Right lobe of liver (tissue), 4 donors: ENCODE data around the gene NEK1.

Experiments used
- POLR2A ChIP-seq: fragments of 450-650 bp; IDR thresholded peaks from one replicate; pipeline ENCODE4 v1.6.1; 2017; ENCODE audit warnings: antibody characterized with exemption, mild to moderate bottlenecking
- TF ChIP-seq, protein P1 (sequence below), 4 donors: fragments of 200-600 bp in 3 of 4; fragments of 450-650 bp in 1 of 4; IDR thresholded peaks; one replicate each; pipeline versions ENCODE4 v1.5.1 to v1.8.0; 2016 to 2022; ENCODE audit warnings: antibody characterized with exemption in 4 of 4, mild to moderate bottlenecking in 2 of 4
- donor health status: DM: no; HTN: no; CAD: no.
- donor health status: DM: no; HTN: no; CAD: no.
- donor health status: DM: no; HTN: yes; CAD: no.

DNA sequence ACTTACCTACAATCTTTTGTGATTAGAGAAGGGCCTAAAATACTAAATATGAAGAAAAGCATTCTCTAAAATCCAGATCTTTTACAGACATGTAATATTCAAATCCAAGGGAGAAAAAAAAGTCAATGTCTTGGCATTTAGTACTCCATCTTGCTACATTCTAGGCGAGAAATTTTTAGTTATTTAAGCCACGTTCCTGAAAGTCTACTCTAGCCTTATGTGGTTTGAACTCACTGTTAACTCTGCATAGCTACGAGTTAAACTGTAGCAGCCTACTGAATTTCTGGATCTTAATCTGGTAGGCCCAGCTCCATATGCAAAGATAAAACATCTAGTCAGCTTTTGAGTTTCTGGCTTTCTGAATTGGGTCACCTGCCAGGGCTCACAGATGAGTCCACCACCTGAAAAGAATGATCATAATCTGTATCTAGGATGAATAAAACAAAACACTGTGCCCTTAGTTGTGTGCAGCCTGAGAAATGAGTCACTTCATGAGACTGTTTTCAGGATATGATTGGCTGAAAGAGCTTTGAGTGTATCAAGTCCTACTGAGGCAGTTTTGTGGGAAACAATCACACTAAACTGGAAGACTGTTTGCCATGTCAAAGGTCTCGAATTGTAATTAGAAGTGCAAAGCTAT lies 3.2 kb upstream of the NEK1 start:
- TF ChIP-seq POLR2A, result no peak
- TF ChIP-seq, protein P1, sequence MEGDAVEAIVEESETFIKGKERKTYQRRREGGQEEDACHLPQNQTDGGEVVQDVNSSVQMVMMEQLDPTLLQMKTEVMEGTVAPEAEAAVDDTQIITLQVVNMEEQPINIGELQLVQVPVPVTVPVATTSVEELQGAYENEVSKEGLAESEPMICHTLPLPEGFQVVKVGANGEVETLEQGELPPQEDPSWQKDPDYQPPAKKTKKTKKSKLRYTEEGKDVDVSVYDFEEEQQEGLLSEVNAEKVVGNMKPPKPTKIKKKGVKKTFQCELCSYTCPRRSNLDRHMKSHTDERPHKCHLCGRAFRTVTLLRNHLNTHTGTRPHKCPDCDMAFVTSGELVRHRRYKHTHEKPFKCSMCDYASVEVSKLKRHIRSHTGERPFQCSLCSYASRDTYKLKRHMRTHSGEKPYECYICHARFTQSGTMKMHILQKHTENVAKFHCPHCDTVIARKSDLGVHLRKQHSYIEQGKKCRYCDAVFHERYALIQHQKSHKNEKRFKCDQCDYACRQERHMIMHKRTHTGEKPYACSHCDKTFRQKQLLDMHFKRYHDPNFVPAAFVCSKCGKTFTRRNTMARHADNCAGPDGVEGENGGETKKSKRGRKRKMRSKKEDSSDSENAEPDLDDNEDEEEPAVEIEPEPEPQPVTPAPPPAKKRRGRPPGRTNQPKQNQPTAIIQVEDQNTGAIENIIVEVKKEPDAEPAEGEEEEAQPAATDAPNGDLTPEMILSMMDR (IDR thresholded peaks at IDR 0.05), result no peak
